GM21360 (cell line): ENCODE results near the gene MMRN1.

ENCODE experiments used
- ATAC-seq: cut with Tn5 transposase; IDR thresholded peaks from one replicate; pipeline ENCODE4 v1.9.1; 2021; ENCODE audit warnings: mild to moderate bottlenecking, moderate library complexity; ENCODE audit not compliant: unreplicated experiment

The MMRN1 gene

DNA sequence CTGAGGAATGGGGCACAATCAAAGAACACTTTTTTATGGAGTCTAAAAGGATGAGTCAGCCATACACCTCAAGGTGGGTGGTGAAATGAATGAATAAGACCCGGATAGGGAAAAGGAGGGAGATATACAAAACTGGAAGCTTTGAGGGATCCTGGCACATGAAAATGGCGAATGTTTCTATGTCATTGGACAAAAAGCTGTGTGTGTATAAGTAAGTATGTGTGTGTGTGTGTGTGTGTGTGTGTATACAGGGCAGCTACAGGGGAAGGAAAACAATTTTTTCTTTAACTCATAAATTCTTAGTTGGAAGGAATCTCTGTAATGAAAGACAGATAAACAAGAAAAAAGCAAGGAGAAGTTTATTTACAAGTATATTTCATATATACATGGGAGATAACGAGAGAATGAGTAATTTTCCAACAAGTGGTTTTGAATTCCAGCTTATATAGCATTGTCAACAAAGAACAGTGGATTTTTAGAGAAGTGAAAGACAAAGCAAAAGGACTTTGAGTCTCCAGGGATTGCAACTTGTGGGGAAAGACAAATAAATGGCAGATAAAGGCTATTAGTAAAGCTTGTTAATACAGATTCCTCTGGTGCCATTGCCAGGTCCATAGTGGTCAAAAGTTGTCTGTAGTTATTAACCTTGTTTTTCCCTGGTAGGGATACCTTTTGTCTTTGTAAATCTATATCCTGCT, 99.7 kb downstream of the MMRN1 start:
- ATAC-seq, result no peak

DNA sequence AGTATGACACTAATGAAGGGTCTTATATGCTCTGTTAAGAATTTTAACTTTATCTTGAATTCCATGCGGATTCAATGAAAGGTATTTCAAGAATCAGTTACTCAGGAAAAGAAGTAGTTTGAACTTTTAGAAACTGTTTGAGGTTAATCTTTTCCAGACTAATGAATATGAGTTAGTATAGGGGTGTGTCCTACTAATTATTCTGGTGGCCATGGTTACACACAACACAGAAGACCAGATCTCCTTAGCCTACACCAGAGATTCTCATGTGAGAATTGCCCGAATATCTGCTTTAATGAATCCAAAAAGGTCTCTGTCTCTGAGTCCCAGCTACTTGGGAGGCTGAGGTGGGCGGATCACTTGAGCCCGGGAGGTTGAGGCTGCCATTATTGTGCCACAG, 100.4 kb downstream of the MMRN1 start:
- no peak for ATAC-seq

DNA sequence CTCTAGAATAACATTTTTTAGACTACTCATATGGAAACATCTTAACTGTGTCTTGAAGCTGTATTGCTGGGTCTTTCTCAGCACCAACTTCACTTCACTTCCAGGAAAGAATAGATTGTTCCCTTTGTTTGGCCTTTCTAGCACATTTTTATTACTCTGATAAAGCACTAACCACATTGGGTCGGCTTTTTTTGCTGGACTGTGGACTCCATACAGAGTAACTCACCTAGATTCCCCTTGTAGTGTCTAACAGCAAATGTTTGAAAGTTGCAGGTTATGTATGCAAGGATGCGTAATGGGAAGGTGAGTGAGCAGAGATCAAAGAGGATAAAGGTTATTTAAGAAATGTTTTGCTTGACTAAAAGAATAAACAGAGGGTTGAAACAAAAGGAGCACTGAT, 101.2 kb downstream of the MMRN1 start:
- no peak for ATAC-seq

DNA sequence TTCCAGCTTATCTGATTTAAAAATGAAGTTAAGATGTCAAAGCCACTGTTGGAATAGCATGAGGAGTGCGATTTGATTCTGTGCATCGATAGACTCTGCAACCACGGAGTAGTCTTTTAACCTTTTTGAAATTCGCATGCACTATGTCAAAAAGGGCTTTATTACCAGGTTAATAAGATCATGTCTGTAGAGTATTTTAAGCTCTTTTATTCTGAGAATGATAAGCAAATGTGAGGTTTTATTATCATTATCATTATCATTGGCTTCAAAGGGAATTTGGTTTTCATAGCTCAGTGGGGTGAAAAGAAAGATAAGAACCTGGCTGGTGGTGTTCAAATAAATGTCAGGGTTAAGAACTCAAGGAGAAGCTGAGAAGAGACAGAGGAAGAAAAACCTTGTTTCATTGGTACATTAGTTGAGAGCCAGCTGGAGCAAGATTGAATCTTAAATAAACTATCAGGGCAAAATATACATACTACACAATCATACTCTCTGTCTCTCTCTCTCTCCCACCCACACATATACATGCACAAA, 102.6 kb downstream of the MMRN1 start:
- no peak for ATAC-seq

DNA sequence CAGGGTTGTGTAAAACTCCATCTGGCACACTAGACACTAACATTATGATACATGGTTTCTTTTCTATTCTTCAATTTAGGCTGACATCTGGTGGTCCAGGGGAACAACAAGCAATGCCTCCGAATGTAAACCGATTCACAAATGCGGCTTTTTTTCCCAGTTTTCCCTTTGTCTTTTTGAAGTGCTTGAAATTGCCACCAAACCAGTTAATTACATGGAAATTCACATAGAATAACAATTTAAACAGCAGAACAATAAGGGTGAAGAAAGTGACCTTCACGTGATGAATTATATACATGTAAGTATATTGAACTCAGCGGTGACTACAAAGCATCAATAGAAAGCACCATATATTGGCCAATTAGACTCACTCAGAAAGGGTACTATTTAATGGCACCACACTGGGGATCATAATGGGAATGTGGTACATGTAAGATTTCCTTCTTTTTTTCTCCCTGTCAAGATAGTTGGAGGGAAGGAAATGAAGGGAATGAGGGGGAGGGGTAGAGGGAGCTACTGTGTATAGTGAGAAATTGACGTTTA, 103.9 kb downstream of the MMRN1 start:
- no peak for ATAC-seq

DNA sequence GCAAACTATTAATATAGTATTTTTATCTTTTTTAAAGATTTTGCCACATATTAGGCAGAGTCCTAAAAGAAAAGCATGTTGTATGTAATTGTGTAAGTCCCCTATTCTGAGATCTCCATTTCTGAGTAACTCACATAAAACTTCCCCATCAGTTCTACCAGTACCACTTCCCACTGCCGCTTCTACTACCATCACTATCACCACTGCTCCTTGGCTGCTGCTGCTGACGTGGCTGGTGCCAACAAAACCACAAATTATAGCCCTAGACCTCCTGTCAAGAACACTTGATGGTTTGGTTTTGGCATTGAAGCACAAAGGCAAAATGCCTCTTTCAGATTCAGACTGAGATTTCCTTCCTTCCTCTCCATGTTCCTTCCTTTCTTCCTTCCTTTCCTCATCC, 106.4 kb downstream of the MMRN1 start:
- ATAC-seq, result no peak

DNA sequence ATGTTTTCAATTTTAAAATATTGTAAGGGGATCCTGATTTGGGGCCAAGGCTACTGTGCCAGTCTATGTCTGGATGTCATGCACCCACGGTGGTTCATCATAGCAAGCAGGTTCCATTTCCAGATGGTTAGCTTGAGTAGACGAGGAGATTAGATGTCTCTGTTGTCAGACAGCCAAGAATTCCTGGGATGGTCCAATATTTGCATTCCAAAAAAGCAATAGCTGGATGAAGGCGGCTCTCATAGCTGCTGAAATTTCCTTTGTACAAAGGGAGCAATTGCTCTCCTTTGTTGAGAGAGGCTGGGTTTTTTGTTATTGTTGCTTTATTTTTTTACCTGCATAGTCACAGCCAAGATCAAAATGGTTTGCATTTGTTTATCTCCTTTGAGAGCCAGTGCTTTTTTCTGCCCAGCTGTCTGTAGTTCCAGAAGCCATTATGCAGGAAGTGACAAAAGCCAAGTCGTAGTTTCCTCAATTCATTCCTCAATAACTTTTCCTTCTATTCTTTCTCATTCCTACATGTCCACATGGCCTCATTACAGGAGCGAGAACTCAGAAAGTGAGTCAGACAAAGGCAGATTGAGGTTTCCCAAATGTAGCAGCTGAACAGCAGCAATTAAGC, 107.9 kb downstream of the MMRN1 start:
- no peak for ATAC-seq
